H9 (cell line): ENCODE measurements around the gene TPX2. TPM values are rescaled to one million over a fixed set of nuclear protein-coding genes. Genes with fewer than 3 reads are reported as not detected.
A peak's percentile ranks its signal among the peaks of the same experiment; 100 is the strongest.

ENCODE experiments used
- DNase-seq: peaks from one replicate; pipeline ENCODE4 v3.0.0-alpha.2; 2017
- H2AFZ ChIP-seq: one replicate; pipeline ENCODE4 v1.6.1; 2013; ENCODE audit warnings: mild to moderate bottlenecking, low read length, control low read depth, moderate library complexity
- H2AK5ac ChIP-seq: 2 replicates; pipeline ENCODE4 v1.6.1; 2013; ENCODE audit warnings: low read length, control low read depth, mixed read lengths; ENCODE audit not compliant: insufficient read length
- H2BK120ac ChIP-seq: one replicate; pipeline ENCODE4 v1.6.1; 2013; ENCODE audit warnings: low read depth, mild to moderate bottlenecking, low read length, control low read depth, inconsistent platforms; ENCODE audit not compliant: poor library complexity, severe bottlenecking
- H2BK12ac ChIP-seq: 2 replicates; pipeline ENCODE4 v1.6.1; 2013; ENCODE audit warnings: low read length, control low read depth, mixed read lengths, low read depth; ENCODE audit not compliant: insufficient read length
- H2BK15ac ChIP-seq: 2 replicates; pipeline ENCODE4 v1.6.1; 2013; ENCODE audit warnings: low read depth, low read length, control low read depth
- H2BK20ac ChIP-seq: one replicate; pipeline ENCODE4 v1.6.1; 2013; ENCODE audit warnings: low read depth, mild to moderate bottlenecking, low read length, control low read depth, inconsistent platforms; ENCODE audit not compliant: poor library complexity, severe bottlenecking
- H2BK5ac ChIP-seq: 2 replicates; pipeline ENCODE4 v1.6.1; 2013; ENCODE audit warnings: low read length, control low read depth, mixed read lengths; ENCODE audit not compliant: insufficient read length
- H3K14ac ChIP-seq: 2 replicates; pipeline ENCODE4 v1.6.1; 2013; ENCODE audit warnings: low read length, control low read depth; ENCODE audit not compliant: insufficient read depth
- H3K18ac ChIP-seq: 2 replicates; pipeline ENCODE4 v1.6.1; 2013; ENCODE audit warnings: low read depth, mild to moderate bottlenecking, mixed read lengths, low read length, control low read depth; ENCODE audit not compliant: insufficient read length
- H3K23ac ChIP-seq: 2 replicates; pipeline ENCODE4 v1.6.1; 2013; ENCODE audit warnings: low read length, control low read depth, mixed read lengths, low read depth; ENCODE audit not compliant: insufficient read length
- H3K23me2 ChIP-seq: 2 replicates; pipeline ENCODE4 v1.6.1; 2013; ENCODE audit warnings: low read depth, mild to moderate bottlenecking, mixed read lengths, low read length, control low read depth; ENCODE audit not compliant: insufficient read length, poor library complexity, severe bottlenecking
- H3K27ac ChIP-seq: 2 replicates; pipeline ENCODE4 v1.5.1; 2013; ENCODE audit warnings: low read length, control low read depth, mixed read lengths, low read depth; ENCODE audit not compliant: insufficient read length
- H3K27me3 ChIP-seq: 2 replicates; pipeline ENCODE4 v1.6.1; 2013; ENCODE audit warnings: low read length, control low read depth, inconsistent platforms; ENCODE audit not compliant: insufficient read depth
- H3K4ac ChIP-seq: 2 replicates; pipeline ENCODE4 v1.6.1; 2013; ENCODE audit warnings: low read depth, mild to moderate bottlenecking, control low read depth, inconsistent platforms, low read length, moderate library complexity
- H3K4me1 ChIP-seq: 2 replicates; pipeline ENCODE4 v1.6.1; 2013; ENCODE audit warnings: low read length, control low read depth, inconsistent platforms; ENCODE audit not compliant: insufficient read depth
- H3K4me2 ChIP-seq: 2 replicates; pipeline ENCODE4 v1.6.1; 2013; ENCODE audit warnings: low read length, control low read depth, mixed read lengths; ENCODE audit not compliant: insufficient read length, insufficient read depth
- H3K56ac ChIP-seq: 2 replicates; pipeline ENCODE4 v1.6.1; 2013; ENCODE audit warnings: low read depth, mild to moderate bottlenecking, mixed read lengths, low read length, control low read depth; ENCODE audit not compliant: insufficient read length
- H3K79me1 ChIP-seq: 2 replicates; pipeline ENCODE4 v1.6.1; 2013; ENCODE audit warnings: low read depth, mild to moderate bottlenecking, moderate library complexity, low read length, control low read depth, inconsistent platforms; ENCODE audit not compliant: insufficient read depth, poor library complexity, severe bottlenecking
- H3K79me2 ChIP-seq: 2 replicates; pipeline ENCODE4 v1.6.1; 2013; ENCODE audit warnings: low read length, control low read depth, inconsistent platforms; ENCODE audit not compliant: insufficient read depth
- H3K9ac ChIP-seq: 2 replicates; pipeline ENCODE4 v1.6.1; 2013; ENCODE audit warnings: low read length, control low read depth, mixed read lengths; ENCODE audit not compliant: insufficient read length; ENCODE audit errors: extremely low read depth
- H3K9me3 ChIP-seq: one replicate; pipeline ENCODE4 v1.6.1; 2013; ENCODE audit warnings: low read depth, low read length, inconsistent platforms; ENCODE audit not compliant: control insufficient read depth
- H3T11ph ChIP-seq: one replicate; pipeline ENCODE4 v1.6.1; 2013; ENCODE audit warnings: mild to moderate bottlenecking, low read length, control low read depth, inconsistent platforms
- H4K20me1 ChIP-seq: one replicate; pipeline ENCODE4 v1.6.1; 2013; ENCODE audit not compliant: control insufficient read depth, insufficient read length, insufficient read depth
- H4K5ac ChIP-seq: 2 replicates; pipeline ENCODE4 v1.6.1; 2013; ENCODE audit warnings: low read depth, mild to moderate bottlenecking, mixed read lengths, low read length, control low read depth; ENCODE audit not compliant: insufficient read length
- H4K8ac ChIP-seq: replicated peaks from 2 replicates; pipeline ENCODE4 v1.6.1; 2013; ENCODE audit warnings: low read length, control low read depth, mixed read lengths, low read depth; ENCODE audit not compliant: insufficient read length
- H4K91ac ChIP-seq: 2 replicates; pipeline ENCODE4 v1.6.1; 2013; ENCODE audit warnings: low read depth, mild to moderate bottlenecking, moderate library complexity, mixed read lengths, low read length, control low read depth; ENCODE audit not compliant: insufficient read length
- H3K27ac Mint-ChIP-seq, 3 experiments: 2 replicates in 2 of 3; 3 replicates in 1 of 3; pipeline ENCODE4 v1.8.0; 2020 to 2021; ENCODE audit warnings: mixed read lengths in 3 of 3, mild to moderate bottlenecking in 1 of 3, moderate library complexity in 1 of 3
- H3K27me3 Mint-ChIP-seq: 2 replicates; pipeline ENCODE4 v1.8.0; 2021; ENCODE audit warnings: low read depth, mild to moderate bottlenecking, moderate library complexity, mixed read lengths
- H3K36me3 Mint-ChIP-seq, 3 experiments: 2 replicates in 2 of 3; 3 replicates in 1 of 3; pipeline ENCODE4 v1.8.0; 2020 to 2021; ENCODE audit warnings: low read depth in 3 of 3, mixed read lengths in 3 of 3; ENCODE audit not compliant: insufficient read depth in 1 of 3
- H3K4me1 Mint-ChIP-seq, 2 experiments: 2 replicates each; pipeline ENCODE4 v1.8.0; 2020; ENCODE audit warnings: mixed read lengths in 2 of 2
- H3K4me3 Mint-ChIP-seq, 2 experiments: 2 replicates in 1 of 2; 3 replicates in 1 of 2; pipeline ENCODE4 v1.8.0; 2020 to 2021; ENCODE audit warnings: mild to moderate bottlenecking in 2 of 2, mixed read lengths in 2 of 2, moderate library complexity in 1 of 2
- H3K9me3 Mint-ChIP-seq, 2 experiments: 2 replicates in 1 of 2; 3 replicates in 1 of 2; pipeline ENCODE4 v1.8.0; 2020; ENCODE audit warnings: mild to moderate bottlenecking in 2 of 2, mixed read lengths in 2 of 2, moderate library complexity in 1 of 2
- WGBS: extraction: QIAGEN DNeasy Blood & Tissue Kit; methylation state at CpG from one replicate; pipeline ENCODE4 v1.1.7; 2013; ENCODE audit warnings: missing lambda C conversion rate, low lambda C conversion rate, mixed read lengths; ENCODE audit not compliant: insufficient read length; ENCODE audit errors: extremely low coverage; 5-methylcytosine and 5-hydroxymethylcytosine counted together
- total RNA-seq: library from RNA; stranded (reverse); gene quantifications from 2 replicates; pipeline ENCODE4 v1.2.1, GENCODE V29; 2021
- TF ChIP-seq, protein P1 (sequence below): fragments of 200-600 bp; sonication (generic); conservative IDR thresholded peaks from 3 replicates; pipeline ENCODE4 v1.8.0; 2021; ENCODE audit warnings: antibody characterized with exemption, mild to moderate bottlenecking

The TPX2 gene
- total RNA-seq, 1 experiment from 2014 or later = 161 TPM

GRCh38 chr20:31846793-31847138, 107.7 kb downstream of the TPX2 start:
- no peak overlapping the region for H2BK120ac ChIP-seq
- H3K23me2 ChIP-seq = no peaks in the 10 kb centered on the region
- no peak overlapping the region for H2BK15ac ChIP-seq
- no peak overlapping the region for H3K14ac ChIP-seq
- peaks cover 43% of the 10 kb centered on the region for H3K27me3 Mint-ChIP-seq
- H2BK5ac ChIP-seq = no peak overlapping the region
- no peak overlapping the region for H4K8ac ChIP-seq
- H4K20me1 ChIP-seq = no peaks in the 10 kb centered on the region
- H2BK12ac ChIP-seq = no peak overlapping the region
- no peaks in the 10 kb centered on the region for H3K79me2 ChIP-seq
- WGBS = no CpG with 5 or more reads among the region's 3 CpGs
- H3K56ac ChIP-seq = no peak overlapping the region
- TF ChIP-seq, protein P1, sequence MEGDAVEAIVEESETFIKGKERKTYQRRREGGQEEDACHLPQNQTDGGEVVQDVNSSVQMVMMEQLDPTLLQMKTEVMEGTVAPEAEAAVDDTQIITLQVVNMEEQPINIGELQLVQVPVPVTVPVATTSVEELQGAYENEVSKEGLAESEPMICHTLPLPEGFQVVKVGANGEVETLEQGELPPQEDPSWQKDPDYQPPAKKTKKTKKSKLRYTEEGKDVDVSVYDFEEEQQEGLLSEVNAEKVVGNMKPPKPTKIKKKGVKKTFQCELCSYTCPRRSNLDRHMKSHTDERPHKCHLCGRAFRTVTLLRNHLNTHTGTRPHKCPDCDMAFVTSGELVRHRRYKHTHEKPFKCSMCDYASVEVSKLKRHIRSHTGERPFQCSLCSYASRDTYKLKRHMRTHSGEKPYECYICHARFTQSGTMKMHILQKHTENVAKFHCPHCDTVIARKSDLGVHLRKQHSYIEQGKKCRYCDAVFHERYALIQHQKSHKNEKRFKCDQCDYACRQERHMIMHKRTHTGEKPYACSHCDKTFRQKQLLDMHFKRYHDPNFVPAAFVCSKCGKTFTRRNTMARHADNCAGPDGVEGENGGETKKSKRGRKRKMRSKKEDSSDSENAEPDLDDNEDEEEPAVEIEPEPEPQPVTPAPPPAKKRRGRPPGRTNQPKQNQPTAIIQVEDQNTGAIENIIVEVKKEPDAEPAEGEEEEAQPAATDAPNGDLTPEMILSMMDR = peak; percentile 22; the same call in 2 of the 3 replicates
- no peaks in the 10 kb centered on the region for H3K9me3 ChIP-seq
- H2BK20ac ChIP-seq = no peak overlapping the region
- no peak overlapping the region for H3K18ac ChIP-seq
- H2AK5ac ChIP-seq = no peak overlapping the region
- H4K91ac ChIP-seq = no peak overlapping the region
- H3K27me3 ChIP-seq = no peaks in the 10 kb centered on the region
- no peak overlapping the region for H3K27ac Mint-ChIP-seq
- peaks cover 25 to 27% of the 10 kb centered on the region in 2 experiments for H3K4me1 Mint-ChIP-seq
- H2AFZ ChIP-seq = no peak overlapping the region
- H3K4me1 ChIP-seq = no peaks in the 10 kb centered on the region
- H3K4me2 ChIP-seq = no peak overlapping the region
- no peak overlapping the region for H3K4ac ChIP-seq
- H4K5ac ChIP-seq = no peak overlapping the region
- H3K27ac ChIP-seq = no peak overlapping the region
- H3T11ph ChIP-seq = no peak overlapping the region
- H3K9ac ChIP-seq = no peak overlapping the region
- no peaks in the 10 kb centered on the region for H3K36me3 Mint-ChIP-seq
- H3K4me3 Mint-ChIP-seq = no peak overlapping the region
- H3K23ac ChIP-seq = no peak overlapping the region
- H3K9me3 Mint-ChIP-seq = no peaks in the 10 kb centered on the region
- DNase-seq = no peak
- H3K79me1 ChIP-seq = no peaks in the 10 kb centered on the region
